GM18907 (cell line): ENCODE data around the gene RHOBTB3.
"Not testable (repeated sequence)": the region's sequence is repeated elsewhere in the genome, so short reads cannot be mapped to it uniquely, and the experiment has no call there.

Experiments
- ATAC-seq: cut with Tn5 transposase; IDR thresholded peaks from one replicate; pipeline ENCODE4 v1.9.1; 2021; ENCODE audit warnings: mild to moderate bottlenecking, moderate library complexity; ENCODE audit not compliant: unreplicated experiment

Gene RHOBTB3

DNA sequence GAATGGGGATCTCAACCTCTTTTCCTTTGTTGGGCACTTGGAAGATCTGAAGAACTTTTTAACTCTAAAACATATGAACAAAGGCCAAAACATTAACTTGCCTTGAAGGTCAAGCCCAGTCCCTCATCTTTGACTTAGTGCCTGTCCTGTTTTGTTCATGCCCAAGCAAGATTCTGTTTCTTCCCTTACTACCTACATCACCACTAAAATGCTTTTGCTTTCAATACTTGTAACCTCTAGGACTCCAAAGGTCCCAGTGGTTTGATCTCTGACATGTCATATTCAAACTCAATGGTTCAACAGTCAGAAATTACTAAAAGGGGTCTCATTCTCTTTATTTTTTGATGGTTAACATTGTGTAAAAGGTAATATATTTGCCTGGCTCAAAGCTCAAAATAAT, 67.4 kb downstream of the RHOBTB3 start:
- no peak for ATAC-seq

GRCh38 chr5:95799191-95799835, 68.2 kb downstream of the RHOBTB3 start:
- no peak for ATAC-seq

- ATAC-seq, result no peak
Observed at GRCh38 chr5:95800553-95800952, 69.4 kb downstream of the RHOBTB3 start.

DNA sequence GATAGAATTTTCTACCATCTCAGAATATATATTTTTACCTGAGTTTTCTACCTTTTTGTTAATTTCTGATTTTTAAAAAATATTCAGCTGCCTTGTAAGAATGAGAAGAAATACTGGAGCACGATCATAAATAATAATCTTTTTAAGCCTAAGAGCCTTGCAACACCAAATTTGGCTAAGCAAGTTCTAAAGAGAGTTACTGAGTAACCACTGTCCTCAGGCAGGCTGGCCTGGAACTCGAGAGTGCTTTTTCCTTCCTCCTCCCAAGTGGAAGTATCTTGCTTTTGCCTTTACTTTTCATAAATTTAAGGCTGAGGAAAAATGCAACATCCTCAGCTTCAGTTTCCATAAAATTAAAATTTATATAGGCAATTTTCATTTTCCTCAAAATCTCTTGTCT, 70.4 kb downstream of the RHOBTB3 start:
- ATAC-seq, result no peak

- ATAC-seq, result no peak
Observed at GRCh38 chr5:95801961-95802360, 70.8 kb downstream of the RHOBTB3 start.

- ATAC-seq, result no peak
Observed at GRCh38 chr5:95803271-95804148, 72.4 kb downstream of the RHOBTB3 start.

- no peak for ATAC-seq
Observed at GRCh38 chr5:95804736-95805539, 73.8 kb downstream of the RHOBTB3 start.

GRCh38 chr5:95806687-95807086, 75.6 kb downstream of the RHOBTB3 start:
- no peak for ATAC-seq

DNA sequence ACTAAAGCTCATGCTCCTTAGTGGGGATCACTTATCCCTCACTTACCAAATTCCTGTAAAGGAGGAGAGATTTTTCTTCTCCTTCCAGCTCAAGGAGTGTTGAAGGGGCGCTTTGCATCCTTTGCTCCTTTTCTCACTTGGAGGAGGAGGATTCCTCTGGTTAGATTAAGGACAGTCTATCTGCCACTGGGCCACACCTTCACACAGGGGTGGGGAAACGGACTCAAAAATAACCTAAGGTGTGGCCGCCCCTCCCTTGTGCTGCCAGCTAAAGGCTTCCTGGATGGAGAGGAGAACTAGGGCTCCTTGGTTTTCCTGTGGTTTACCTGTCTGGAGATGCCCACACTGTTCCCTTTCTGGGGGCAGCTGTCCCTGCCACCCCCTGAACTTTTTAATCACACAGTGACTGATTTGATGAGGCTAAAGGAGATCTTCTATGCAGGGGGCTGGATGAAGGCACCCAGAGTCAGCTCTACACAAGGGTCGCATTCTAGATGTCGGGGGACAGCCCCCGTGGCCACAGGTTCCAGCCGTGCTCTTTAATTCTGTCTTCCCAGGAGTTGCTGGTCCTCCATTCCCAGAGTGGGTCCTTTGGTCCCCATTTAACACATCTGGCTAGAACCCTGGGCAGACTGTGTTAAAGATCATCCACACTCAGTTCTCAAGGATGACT, 77.0 kb downstream of the RHOBTB3 start:
- ATAC-seq, result peak; percentile 2

- peak; percentile 99 for ATAC-seq
Observed at GRCh38 chr5:95808686-95809413, 77.7 kb downstream of the RHOBTB3 start.

GRCh38 chr5:95809414-95809960, 78.4 kb downstream of the RHOBTB3 start:
- no peak for ATAC-seq

DNA sequence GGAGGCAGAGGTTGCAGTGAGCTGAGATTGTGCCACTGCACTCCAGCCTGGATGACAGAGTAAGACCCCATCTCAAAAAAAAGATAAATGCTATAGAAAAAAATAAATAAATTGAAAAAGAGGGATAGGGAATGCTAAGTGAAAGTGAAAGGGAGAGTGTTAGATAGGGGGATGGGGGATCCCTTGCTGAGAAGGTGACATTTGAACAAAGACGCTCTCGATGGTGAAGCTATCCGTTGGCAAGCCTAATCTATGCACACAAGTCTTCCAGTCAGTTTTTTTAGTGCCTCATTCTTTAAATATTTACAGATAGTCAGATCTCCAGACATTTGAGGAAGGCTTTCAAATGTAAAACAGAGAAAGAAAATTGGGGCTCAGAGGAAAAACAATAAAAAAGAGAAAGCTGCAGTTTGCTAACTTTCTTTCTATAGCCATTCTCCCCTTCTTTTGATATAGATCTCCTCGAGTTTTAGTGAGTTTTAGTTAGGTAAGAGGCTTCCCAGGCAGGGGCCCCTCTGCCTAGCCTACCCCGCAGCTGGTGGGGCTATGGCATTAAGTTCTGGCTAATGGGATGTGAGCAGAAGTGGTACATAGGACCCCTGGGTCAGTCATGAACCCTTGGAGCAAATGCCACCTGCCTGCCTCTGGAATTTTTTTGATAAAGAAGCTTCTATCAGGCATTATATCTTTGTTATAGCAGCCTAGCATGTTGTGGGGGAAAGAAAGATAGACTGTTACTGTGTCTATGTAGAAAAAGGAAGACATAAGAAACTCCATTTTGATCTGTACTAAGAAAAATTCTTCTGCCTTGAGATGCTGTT, 79.4 kb downstream of the RHOBTB3 start:
- no peak for ATAC-seq

DNA sequence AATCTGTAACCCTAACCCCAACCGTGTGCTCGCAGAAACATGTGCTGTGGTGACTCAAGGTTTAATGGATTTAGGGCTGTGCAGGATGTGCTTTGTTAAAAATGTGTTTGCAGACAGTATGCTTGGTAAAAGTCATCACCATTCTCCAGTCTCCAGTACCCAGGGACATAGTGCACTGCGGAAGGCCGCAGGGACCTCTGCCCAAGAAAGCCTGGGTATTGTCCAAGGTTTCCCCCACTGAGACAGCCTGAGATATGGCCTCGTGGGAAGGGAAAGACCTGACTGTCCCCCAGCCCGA, 79.9 kb downstream of the RHOBTB3 start:
- not testable (repeated sequence) for ATAC-seq

- ATAC-seq, result not testable (repeated sequence)
Observed at GRCh38 chr5:95811461-95812073, 80.4 kb downstream of the RHOBTB3 start.

- ATAC-seq, result no peak
Observed at GRCh38 chr5:95812074-95812471, 80.9 kb downstream of the RHOBTB3 start.

DNA sequence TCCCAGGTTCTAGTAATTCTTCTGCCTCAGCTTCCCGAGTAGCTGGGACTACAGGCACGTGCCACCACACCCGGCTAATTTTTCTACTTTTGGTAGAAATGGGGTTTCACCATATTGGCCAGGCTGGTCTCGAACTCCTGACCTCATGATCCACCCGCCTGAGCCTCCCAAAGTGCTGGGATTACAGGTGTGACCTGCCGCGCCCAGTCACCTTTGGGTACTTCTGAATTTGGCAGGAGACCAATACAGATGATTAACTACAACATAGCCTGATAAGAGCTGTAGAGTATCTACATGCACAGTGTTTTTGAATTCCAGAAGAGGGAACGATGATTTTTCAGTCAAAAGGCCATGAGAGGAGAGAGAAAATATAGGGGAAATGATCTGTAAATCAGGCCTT, 81.9 kb downstream of the RHOBTB3 start:
- not testable (repeated sequence) for ATAC-seq

DNA sequence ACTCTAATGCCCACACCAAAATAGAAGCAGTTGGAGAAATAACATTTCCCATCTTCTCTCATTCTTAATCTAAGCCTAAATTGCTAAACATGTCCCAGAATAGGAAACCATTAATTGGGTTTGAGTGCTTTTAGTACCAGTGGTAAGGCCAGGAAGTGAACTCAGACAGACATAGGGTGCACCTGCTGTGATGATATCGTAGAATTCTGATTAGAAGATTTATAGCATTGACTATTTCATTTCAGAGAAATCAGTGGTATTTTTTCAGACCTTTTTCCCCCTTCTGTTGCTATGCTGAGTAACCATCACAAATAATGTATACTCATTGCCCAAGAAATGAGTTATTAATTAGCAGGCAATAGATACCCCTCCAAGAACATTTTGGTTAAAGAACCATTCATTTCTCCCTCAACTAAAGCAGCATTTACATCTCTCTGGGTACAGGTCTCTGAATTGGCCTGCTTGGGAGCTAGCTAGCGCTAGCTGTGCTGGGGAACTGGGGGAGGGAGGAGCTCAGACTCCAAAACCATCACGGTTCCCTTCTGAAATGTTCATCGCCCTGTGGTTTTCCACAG, 84.1 kb downstream of the RHOBTB3 start:
- no peak for ATAC-seq

GRCh38 chr5:95816341-95816740, 85.2 kb downstream of the RHOBTB3 start:
- no peak for ATAC-seq

DNA sequence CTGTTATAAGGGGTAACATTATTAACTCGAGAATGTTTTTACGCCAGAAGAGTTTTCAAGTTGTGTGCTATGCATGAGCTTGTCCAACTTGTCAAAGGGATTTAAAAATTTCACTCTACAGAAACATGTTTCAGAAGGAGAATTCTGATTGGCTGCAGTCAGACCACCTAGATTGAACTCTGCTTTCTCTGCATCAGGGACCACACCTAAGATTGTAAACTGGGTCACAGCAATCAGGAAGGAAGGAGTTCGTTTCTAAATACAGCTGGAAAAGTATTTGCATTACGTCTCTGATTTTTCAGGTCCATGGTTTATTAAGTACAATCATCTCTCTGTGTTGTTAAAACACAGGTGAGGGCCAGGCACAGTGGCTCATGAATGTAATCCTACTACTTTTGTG, 85.6 kb downstream of the RHOBTB3 start:
- no peak for ATAC-seq
